ENCODE results near the gene DEPDC1B. TPM values are rescaled to one million over a fixed set of nuclear protein-coding genes. Genes with fewer than 3 reads are reported as not detected.

Gene DEPDC1B
- total and polyA plus RNA-seq, 4 donors = 0.55 to 3.1 (median 0.70) TPM

DNA sequence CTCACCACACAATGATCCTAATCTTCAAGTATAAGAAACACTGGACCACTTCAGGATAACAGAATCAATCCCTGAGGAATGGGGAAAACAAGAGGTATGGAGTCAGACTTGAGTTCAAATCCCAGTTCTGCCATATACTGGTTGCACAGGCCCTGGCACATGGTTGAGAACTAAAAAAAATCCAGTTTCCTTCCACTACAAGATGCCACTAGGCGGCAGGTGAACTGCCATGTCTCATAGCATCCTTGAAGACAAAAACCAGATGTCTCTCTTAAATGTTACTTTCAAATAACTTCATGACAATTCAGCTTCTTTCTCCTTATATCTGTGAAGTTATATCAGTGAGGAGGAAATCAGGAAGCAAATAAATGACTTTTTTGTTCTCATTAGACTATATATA is 11.0 kb downstream of the DEPDC1B start:
- H3K27me3 ChIP-seq (ENCODE audit: control insufficient read depth in 3 of 3, insufficient read depth in 3 of 3, low read length in 2 of 3) = no peaks in the 10 kb centered on the region
- no peak overlapping the region for H3K4me3 ChIP-seq
- no peak overlapping the region for H3K9ac ChIP-seq (ENCODE audit: insufficient read depth in 1 of 2, low read length in 2 of 2)
- no peak overlapping the region for H3K27ac ChIP-seq (ENCODE audit: low read depth in 1 of 2, low read length in 1 of 2)
- no peaks in the 10 kb centered on the region for H3K9me3 ChIP-seq (ENCODE audit: control insufficient read depth in 4 of 4, insufficient read depth in 3 of 4, low read length in 3 of 4)
- no peak for ATAC-seq (ENCODE audit: insufficient read depth, low FRiP score)
- H3K4me1 ChIP-seq (ENCODE audit: control insufficient read depth in 5 of 5, insufficient read depth in 5 of 5, low read length in 5 of 5) = no peaks in the 10 kb centered on the region
- WGBS, 2 donors = 90 to 97% methylated on average over 1 of the region's 1 CpG
- no peak for DNase-seq
- TF ChIP-seq, protein P1, sequence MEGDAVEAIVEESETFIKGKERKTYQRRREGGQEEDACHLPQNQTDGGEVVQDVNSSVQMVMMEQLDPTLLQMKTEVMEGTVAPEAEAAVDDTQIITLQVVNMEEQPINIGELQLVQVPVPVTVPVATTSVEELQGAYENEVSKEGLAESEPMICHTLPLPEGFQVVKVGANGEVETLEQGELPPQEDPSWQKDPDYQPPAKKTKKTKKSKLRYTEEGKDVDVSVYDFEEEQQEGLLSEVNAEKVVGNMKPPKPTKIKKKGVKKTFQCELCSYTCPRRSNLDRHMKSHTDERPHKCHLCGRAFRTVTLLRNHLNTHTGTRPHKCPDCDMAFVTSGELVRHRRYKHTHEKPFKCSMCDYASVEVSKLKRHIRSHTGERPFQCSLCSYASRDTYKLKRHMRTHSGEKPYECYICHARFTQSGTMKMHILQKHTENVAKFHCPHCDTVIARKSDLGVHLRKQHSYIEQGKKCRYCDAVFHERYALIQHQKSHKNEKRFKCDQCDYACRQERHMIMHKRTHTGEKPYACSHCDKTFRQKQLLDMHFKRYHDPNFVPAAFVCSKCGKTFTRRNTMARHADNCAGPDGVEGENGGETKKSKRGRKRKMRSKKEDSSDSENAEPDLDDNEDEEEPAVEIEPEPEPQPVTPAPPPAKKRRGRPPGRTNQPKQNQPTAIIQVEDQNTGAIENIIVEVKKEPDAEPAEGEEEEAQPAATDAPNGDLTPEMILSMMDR (IDR thresholded peaks at IDR 0.05; ENCODE audit: control extremely low read depth, extremely low read depth) = no peak
- H3K36me3 ChIP-seq (ENCODE audit: control insufficient read depth in 4 of 4, insufficient read depth in 4 of 4, low read length in 4 of 4) = peaks cover 0 to 11% (median 2%) of the 10 kb centered on the region in 4 donors

DNA sequence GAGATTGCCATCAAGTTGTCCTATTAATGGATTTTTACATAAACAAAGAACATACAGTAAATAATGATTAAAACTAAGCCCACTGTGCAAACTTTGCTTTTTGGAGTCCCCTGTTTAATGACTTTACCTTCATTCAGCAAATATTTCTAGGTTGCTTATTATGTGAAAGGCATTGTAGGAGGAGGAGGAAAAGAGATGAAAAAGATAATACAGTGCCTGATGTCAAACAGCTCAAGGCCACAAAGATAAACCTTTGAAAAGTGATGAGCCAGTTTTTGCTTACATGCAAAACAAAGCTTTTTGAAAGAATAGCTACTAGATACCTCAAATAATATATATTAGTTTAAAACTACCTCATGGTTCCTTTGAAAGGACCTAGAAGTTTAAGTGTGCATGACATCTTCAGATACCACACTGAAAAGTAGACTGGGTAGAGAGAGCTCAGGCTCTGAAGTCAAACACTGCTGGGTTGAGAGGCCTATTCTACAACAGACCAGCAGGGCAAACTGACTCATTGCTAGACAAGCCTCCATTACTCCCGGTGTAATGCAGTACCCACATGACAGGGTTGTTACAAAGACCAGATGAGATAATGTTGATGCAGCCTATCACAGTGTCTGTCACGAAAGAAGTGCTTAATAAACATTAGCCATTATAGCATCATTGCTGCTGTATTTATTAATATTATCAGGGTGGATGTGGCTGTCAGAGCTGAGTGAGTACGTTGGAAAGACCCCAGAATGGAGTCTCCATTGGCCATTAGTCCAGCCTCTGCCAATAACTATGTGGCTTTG is 11.8 kb downstream of the DEPDC1B start:
- TF ChIP-seq, protein P1 (IDR thresholded peaks at IDR 0.05; ENCODE audit: control extremely low read depth, extremely low read depth) = no peak
- ATAC-seq (ENCODE audit: insufficient read depth, low FRiP score) (no peak), DNase-seq (no peak)
- Histone ChIP-seq H3K4me3 (no peak overlapping the region), H3K9me3 (ENCODE audit: control insufficient read depth in 4 of 4, insufficient read depth in 3 of 4, low read length in 3 of 4) (no peaks in the 10 kb centered on the region), H3K9ac (ENCODE audit: insufficient read depth in 1 of 2, low read length in 2 of 2) (no peak overlapping the region), H3K27me3 (ENCODE audit: control insufficient read depth in 3 of 3, insufficient read depth in 3 of 3, low read length in 2 of 3) (no peaks in the 10 kb centered on the region), H3K27ac (ENCODE audit: low read depth in 1 of 2, low read length in 1 of 2) (no peak overlapping the region), H3K36me3 (ENCODE audit: control insufficient read depth in 4 of 4, insufficient read depth in 4 of 4, low read length in 4 of 4) (peaks cover 0 to 11% (median 2%) of the 10 kb centered on the region in 4 donors), H3K4me1 (ENCODE audit: control insufficient read depth in 5 of 5, insufficient read depth in 5 of 5, low read length in 5 of 5) (no peaks in the 10 kb centered on the region)
- WGBS, 2 donors = 78 to 85% methylated on average over 3 of the region's 3 CpGs

DNA sequence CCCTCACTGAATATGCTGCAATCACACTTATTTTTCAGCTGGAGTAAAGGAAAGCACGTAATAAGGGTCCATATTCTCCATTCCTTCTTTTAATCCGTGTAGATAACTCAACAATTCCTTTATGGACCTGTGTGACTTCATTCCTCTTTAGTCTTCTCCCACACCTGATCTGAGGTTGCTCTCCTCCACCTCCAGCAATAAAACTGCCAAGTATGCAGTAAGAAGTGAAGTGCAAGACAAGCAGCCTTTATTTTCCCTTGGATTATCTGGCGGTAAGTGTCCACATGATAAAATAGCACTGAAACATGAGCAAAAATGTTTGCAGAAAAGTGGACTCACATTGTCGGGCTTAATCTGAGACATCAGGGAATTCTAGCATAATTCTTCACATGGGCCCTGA is 13.8 kb downstream of the DEPDC1B start:
- Histone ChIP-seq H3K27ac (ENCODE audit: low read depth in 1 of 2, low read length in 1 of 2) (no peak overlapping the region), H3K9me3 (ENCODE audit: control insufficient read depth in 4 of 4, insufficient read depth in 3 of 4, low read length in 3 of 4) (no peaks in the 10 kb centered on the region), H3K27me3 (ENCODE audit: control insufficient read depth in 3 of 3, insufficient read depth in 3 of 3, low read length in 2 of 3) (no peaks in the 10 kb centered on the region), H3K36me3 (ENCODE audit: control insufficient read depth in 4 of 4, insufficient read depth in 4 of 4, low read length in 4 of 4) (peaks cover 0 to 11% (median 2%) of the 10 kb centered on the region in 4 donors), H3K9ac (ENCODE audit: insufficient read depth in 1 of 2, low read length in 2 of 2) (no peak overlapping the region), H3K4me1 (ENCODE audit: control insufficient read depth in 5 of 5, insufficient read depth in 5 of 5, low read length in 5 of 5) (no peaks in the 10 kb centered on the region), H3K4me3 (no peak overlapping the region)
- DNase-seq (no peak), ATAC-seq (ENCODE audit: insufficient read depth, low FRiP score) (no peak)
- TF ChIP-seq, protein P1 (IDR thresholded peaks at IDR 0.05; ENCODE audit: control extremely low read depth, extremely low read depth) = no peak
- WGBS, 2 donors = 92 to 94% methylated on average over 4 of the region's 4 CpGs

All from lung (tissue), 12 donors.